Ishikawa (cell line): ENCODE measurements around the gene ZNF606.

Experiments
- CEBPB ChIP-seq: IDR thresholded peaks from 2 replicates; pipeline ENCODE4 v1.6.1; 2012
- FOXM1 ChIP-seq: IDR thresholded peaks from 2 replicates; pipeline ENCODE4 v1.6.1; 2012; ENCODE audit warnings: low read depth, borderline replicate concordance
- MAX ChIP-seq: IDR thresholded peaks from 2 replicates; pipeline ENCODE4 v1.6.1; 2012
- RAD21 ChIP-seq: IDR thresholded peaks from 2 replicates; pipeline ENCODE4 v1.6.1; 2012; ENCODE audit warnings: low read depth
- TAF1 ChIP-seq: IDR thresholded peaks from 2 replicates; pipeline ENCODE4 v1.6.1; 2012; ENCODE audit warnings: low read depth, mild to moderate bottlenecking
- TEAD4 ChIP-seq: IDR thresholded peaks from 2 replicates; pipeline ENCODE4 v1.6.1; 2012
- USF1 ChIP-seq: IDR thresholded peaks from 2 replicates; pipeline ENCODE4 v1.6.1; 2012

DNA sequence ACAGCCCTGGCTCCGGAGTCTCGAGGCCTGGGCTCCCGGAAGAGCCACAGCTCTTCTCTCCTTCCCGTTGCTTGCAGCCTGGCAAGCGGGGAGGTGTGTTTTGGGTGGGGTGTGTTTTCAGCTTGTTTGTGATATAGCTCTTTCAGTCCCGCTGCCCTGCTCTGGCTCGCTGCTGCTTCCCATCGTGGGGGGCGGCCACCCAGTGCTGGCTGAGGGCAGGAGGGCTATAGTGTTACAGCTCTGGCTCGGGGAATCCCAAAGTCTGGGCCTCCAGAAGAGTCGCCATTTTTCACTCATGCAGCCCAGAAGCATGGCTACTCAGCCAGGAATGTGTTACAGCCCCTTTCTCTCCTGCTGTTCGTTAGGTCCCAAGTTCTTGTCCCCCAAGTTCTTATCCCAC is 52.9 kb downstream of the ZNF606 start:
- no peak for TF ChIP-seq USF1
- no peak for TF ChIP-seq FOXM1
- no peak for TF ChIP-seq CEBPB
- no peak for TF ChIP-seq RAD21
- no peak for TF ChIP-seq TEAD4
- TF ChIP-seq MAX: no peak
- no peak for TF ChIP-seq TAF1
